CD4-positive, alpha-beta T cell treated with Interleukin-10 for 1 hour (primary cell): ENCODE data around the gene XAGE1B.
"Not testable (repeated sequence)": the region's sequence is repeated elsewhere in the genome, so short reads cannot be mapped to it uniquely, and the experiment has no call there.

ENCODE experiments used
- DNase-seq: peaks from one replicate; pipeline ENCODE4 v3.0.0-alpha.2; 2020

Gene XAGE1B

GRCh38 chrX:52516987-52517325, at the start of gene XAGE1B:
XAGE1B (minus strand) TSS chrX:52517063; CDS start chrX:52515527, 1,536 bp downstream.
- not testable (repeated sequence) for DNase-seq

GRCh38 chrX:52563105-52563504, 46.2 kb upstream of the XAGE1B start:
- DNase-seq, result no peak

- no peak for DNase-seq
These were observed 41.3 kb upstream of the XAGE1B start for GRCh38 chrX:52558140-52558539.

- no peak for DNase-seq
These were observed 39.9 kb upstream of the XAGE1B start for GRCh38 chrX:52556741-52557140.

GRCh38 chrX:52553995-52554642, 37.3 kb upstream of the XAGE1B start:
- no peak for DNase-seq

- not testable (repeated sequence) for DNase-seq
These were observed 31.9 kb upstream of the XAGE1B start for GRCh38 chrX:52548769-52549168.

GRCh38 chrX:52544147-52544840, 27.4 kb upstream of the XAGE1B start:
- no peak for DNase-seq

GRCh38 chrX:52542311-52542710, 25.4 kb upstream of the XAGE1B start:
- DNase-seq, result no peak

- not testable (repeated sequence) for DNase-seq
These were observed 24.2 kb upstream of the XAGE1B start for GRCh38 chrX:52541051-52541450.

GRCh38 chrX:52516110-52516986, 515 bp downstream of the XAGE1B start:
- not testable (repeated sequence) for DNase-seq

GRCh38 chrX:52511126-52511525, 5.7 kb downstream of the XAGE1B start:
- DNase-seq, result not testable (repeated sequence)

- DNase-seq, result no peak
These were observed 6.9 kb downstream of the XAGE1B start for GRCh38 chrX:52509916-52510315.

- no peak for DNase-seq
These were observed 9.5 kb downstream of the XAGE1B start for GRCh38 chrX:52507331-52507730.

GRCh38 chrX:52504551-52504950, 12.3 kb downstream of the XAGE1B start:
- no peak for DNase-seq

GRCh38 chrX:52501362-52501761, 15.5 kb downstream of the XAGE1B start:
- not testable (repeated sequence) for DNase-seq

- not testable (repeated sequence) for DNase-seq
These were observed 20.5 kb downstream of the XAGE1B start for GRCh38 chrX:52496419-52496772.

- DNase-seq, result not testable (repeated sequence)
These were observed 21.1 kb downstream of the XAGE1B start, which contains the start of gene XAGE1A for GRCh38 chrX:52495545-52496418. XAGE1A (plus strand) TSS chrX:52495808; CDS start chrX:52497362, 1,554 bp downstream.

- DNase-seq, result not testable (repeated sequence)
These were observed 45.6 kb downstream of the XAGE1B start for GRCh38 chrX:52471301-52471700.
